OCI-M2 (cell line): Measurements from ENCODE around the gene UGT1A4.

Experiments
- DNase-seq: peaks from one replicate; lab custom pipeline; 2025; ENCODE audit not compliant: unreplicated experiment; lab: John Stamatoyannopoulos, UW

The UGT1A4 gene

GRCh38 chr2:233807966-233808935 lies 89.7 kb downstream of the UGT1A4 start:
- DNase-seq = no peak

DNA sequence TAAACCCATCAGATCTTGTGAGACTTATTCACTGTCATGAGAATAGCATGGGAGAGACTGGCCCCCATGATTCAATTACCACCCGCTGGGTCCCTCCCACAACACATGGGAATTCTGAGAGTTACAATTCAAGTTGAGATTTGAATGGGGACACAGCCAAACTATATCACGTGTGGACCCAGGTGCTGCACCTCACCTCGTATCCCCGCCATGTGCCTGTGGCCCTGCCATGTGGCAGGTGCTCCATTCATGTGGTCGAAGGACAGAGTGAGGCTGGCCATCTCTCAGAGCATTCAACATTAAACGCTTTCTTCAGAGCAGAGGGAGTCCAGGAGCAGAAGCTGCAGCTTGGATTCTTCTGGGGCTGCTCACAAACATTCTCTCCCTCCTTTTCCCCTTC lies 91.8 kb downstream of the UGT1A4 start:
- DNase-seq = no peak

DNA sequence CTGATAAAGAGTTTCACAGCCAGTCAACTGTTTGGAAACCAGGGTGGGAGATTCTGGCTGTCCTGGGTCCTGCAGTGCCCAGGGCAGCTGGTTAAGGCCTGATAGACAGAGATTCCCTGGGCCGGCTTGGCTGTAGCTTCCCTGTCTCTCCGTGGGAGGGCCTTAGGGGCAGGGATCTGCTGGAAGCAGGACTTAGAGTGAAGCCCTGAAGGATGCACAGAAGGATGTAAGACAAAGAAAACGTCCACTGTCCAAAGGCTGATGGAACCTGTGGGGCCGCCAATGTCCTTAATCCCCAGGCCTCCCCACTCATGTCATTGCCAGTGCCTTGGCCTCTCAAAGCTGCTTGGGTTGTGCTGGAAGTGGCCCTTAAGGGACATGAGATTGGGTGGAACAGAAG lies 92.6 kb downstream of the UGT1A4 start:
- no peak for DNase-seq

GRCh38 chr2:233811732-233812131 lies 93.2 kb downstream of the UGT1A4 start:
- DNase-seq = no peak

- no peak for DNase-seq
These were observed 94.9 kb downstream of the UGT1A4 start for GRCh38 chr2:233813236-233814055.

GRCh38 chr2:233814056-233814835 lies 95.7 kb downstream of the UGT1A4 start:
- no peak for DNase-seq

GRCh38 chr2:233815861-233816260 lies 97.3 kb downstream of the UGT1A4 start:
- DNase-seq = no peak

GRCh38 chr2:233816334-233816733 lies 97.8 kb downstream of the UGT1A4 start:
- no peak for DNase-seq

DNA sequence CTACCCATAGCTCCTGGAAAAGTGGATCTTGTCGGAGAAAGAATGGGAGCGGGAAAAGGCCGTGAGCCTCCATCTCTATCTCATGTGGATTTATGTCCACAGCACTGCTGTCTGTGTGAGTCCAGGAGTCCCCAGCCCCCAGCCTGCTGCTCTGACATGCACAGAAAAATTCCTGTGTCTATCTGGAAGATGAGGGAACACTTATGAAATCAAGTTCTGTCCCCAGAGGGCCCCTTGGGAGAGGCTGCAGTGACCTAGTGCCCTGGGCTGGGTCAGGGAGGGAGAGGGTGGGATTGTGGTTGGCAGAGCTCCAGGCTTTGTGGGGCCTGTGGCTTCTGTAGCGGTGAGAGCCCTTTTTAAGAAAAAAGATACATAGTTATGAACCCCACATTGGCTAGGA lies 98.2 kb downstream of the UGT1A4 start:
- DNase-seq = no peak

GRCh38 chr2:233817361-233817911 lies 98.9 kb downstream of the UGT1A4 start:
- no peak for DNase-seq

- no peak for DNase-seq
These were observed 99.6 kb downstream of the UGT1A4 start for GRCh38 chr2:233817995-233818638.

DNA sequence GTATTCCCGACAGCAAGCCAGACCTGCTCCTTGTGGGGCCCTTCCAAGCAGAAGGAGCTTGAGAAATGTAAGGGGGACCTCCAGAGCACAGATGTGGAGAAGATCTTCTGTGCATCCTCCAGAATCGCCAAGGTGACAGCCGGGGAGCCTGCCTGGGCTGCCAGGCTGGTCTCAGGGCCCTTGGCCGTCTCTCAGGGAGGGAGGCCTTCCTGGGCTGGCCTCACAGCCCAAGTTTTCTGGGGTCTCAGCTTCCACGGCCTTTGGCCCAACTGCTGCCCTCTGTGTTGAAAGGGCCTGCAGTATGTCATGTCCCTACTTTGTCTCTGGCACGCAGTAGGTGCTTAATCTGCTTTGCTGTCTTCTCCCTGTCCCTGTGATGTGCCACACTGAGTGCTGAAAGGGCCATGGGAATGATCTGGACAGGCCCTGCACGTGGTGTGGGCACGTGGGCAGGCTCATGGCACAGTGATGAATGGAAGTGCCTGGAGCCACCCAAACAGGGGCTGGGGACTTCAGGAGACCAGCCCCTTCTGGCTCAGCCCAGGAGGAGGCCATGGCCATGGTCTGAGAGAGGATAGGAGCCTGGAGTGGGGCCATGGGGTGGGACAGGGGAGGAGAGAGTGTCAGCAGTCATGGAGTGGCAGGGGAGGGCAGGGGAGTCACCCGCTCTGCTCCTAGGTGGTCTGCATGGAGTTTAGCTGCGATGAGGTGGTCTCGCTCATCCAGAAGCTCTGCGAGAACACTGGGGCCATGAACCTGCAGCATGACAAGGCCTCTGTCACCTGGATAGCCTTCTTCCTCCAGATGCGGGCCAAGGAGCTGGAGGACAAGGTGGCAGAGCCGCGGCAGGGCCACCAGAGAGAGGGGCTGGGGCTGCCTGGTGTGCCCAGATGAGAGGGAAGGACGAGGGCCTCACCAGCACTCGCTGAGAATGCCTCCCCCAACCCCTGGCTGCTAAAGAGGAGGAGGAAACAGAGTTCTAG lies 100.4 kb downstream of the UGT1A4 start:
- no peak for DNase-seq

DNA sequence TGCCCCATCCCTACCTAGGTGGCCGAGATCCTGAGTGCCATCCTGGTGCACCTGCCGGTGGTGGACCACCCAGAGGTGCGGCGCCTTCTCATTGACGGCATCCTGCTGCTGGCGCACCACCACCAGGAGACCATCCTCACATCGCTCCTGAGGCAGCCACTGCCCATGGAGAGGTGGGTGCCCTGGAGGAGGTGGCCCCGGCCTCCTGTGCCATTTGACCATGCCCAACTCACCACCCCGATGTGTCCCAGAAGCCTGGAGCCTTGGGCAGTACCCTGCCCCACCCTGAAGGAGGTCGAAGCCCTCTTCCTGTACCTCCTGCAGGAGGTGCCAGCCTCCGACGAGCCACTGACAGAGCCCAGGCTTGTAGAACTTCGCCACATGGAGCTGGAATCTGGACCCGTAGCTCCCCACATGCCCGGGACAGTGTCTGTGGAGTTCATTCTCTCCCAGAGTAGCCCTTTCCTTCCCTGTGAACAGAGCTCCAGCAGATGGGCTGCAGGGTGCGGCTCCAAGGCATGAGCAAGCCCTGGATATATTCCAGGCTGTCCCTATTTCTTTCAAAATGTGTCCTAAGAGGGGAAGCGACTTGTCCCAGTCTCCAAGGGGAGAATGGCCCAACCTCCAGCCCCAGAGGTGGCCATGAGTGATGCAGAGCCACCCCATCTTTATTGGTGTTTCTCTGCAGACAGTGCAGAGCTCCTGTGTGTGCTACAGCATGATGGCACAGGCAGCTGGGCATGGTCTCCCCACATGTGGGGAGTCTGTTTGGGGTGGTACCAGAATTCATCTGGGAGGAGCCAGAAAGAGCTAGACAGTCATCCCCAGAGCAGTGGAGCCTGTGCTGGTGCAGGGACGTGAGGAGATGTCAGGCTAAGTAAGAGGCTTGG lies 101.6 kb downstream of the UGT1A4 start:
- DNase-seq = no peak

DNA sequence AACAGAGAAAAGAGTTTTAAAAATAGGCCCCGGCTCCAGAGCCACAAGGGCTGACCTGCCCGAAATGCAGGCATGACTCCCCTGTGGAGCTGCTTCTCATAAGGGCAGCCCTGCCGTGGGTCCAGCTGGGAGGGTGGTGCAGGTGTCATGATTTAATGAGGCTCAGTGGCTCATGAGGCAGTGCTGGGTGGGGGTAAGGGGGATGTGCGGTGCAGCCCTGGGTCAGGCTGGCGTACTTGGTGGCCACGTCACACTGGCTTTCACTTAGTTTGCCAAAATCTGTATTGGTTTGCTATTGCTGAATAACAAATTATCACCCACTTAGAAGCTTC lies 102.2 kb downstream of the UGT1A4 start:
- DNase-seq = no peak

GRCh38 chr2:233821196-233821595 lies 102.7 kb downstream of the UGT1A4 start:
- no peak for DNase-seq

DNA sequence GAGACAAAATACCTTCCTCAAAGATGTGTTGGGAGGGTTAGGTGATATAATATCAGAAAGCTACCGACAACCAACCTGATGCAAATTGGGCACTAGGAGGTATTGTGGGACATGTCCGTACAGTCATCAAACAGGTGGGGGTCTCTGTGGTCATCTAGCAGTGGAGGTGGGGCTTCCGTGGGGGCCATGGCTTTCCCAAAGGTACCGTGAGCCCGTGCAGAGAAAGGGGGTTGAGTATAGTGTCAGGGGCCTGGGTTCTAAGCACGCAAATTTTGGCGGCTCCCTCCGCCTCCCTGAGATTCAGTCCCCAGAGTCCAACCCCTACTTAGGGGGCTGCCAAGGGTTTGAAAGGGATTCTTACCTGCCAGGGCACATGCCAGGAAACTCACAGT lies 103.2 kb downstream of the UGT1A4 start:
- no peak for DNase-seq

GRCh38 chr2:233822101-233822771 lies 103.7 kb downstream of the UGT1A4 start:
- no peak for DNase-seq
